ENCODE results near the gene ASB11.
"Not testable (repeated sequence)": the region's sequence is repeated elsewhere in the genome, so short reads cannot be mapped to it uniquely, and the experiment has no call there.

The ASB11 gene

DNA sequence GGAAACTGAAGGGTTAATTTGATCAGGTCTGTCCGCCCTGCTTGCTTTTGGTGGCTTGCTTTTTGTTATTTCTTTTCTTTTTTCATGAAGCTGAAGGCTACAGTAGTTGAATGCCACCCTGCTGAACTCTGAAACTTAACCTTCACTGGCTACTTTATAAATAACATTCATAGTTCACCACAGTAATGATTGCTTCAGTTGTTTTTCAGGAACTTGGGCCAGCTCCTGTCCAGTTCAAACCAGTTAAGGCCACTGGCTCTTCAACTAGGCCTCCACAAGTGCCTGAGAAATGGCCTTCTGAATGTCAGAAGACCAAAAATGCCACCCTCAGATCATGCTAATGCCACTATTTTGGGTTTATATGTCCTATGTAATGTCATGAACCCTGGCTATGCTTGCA is 37.8 kb downstream of the ASB11 start:
- peaks cover 3% of the 10 kb centered on the region for H3K27me3 Mint-ChIP-seq (ENCODE audit: low read depth)
- no peak overlapping the region for H3K27ac Mint-ChIP-seq
- H3K4me3 Mint-ChIP-seq = no peak overlapping the region
- H3K9me3 Mint-ChIP-seq = no peaks in the 10 kb centered on the region
- H3K36me3 Mint-ChIP-seq (ENCODE audit: low read depth) = no peaks in the 10 kb centered on the region
- H3K4me1 Mint-ChIP-seq (ENCODE audit: low read depth) = no peaks in the 10 kb centered on the region

DNA sequence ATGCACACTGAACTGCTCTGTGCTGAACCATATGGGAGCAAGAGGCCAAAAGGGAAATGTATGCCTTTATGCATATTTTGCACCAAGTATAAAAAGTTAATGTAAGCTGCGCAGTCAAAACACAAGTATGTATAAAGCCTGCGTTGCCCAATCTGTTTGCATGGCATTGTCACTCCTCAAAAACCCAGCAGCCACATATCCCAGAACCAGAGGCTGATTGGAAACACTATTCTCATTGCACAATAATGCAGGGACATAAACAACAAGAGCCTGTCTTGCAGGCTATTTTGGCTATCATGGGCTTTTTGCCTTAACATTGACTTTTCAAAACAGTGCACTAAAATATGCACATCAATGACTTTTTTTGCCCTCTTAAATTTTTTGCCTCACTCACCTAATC is 40.5 kb downstream of the ASB11 start:
- H3K4me1 Mint-ChIP-seq (ENCODE audit: low read depth) = peaks cover 1% of the 10 kb centered on the region
- no peak overlapping the region for H3K4me3 Mint-ChIP-seq
- no peaks in the 10 kb centered on the region for H3K36me3 Mint-ChIP-seq (ENCODE audit: low read depth)
- H3K27ac Mint-ChIP-seq = no peak overlapping the region
- H3K27me3 Mint-ChIP-seq (ENCODE audit: low read depth) = peaks cover 3% of the 10 kb centered on the region
- no peaks in the 10 kb centered on the region for H3K9me3 Mint-ChIP-seq

DNA sequence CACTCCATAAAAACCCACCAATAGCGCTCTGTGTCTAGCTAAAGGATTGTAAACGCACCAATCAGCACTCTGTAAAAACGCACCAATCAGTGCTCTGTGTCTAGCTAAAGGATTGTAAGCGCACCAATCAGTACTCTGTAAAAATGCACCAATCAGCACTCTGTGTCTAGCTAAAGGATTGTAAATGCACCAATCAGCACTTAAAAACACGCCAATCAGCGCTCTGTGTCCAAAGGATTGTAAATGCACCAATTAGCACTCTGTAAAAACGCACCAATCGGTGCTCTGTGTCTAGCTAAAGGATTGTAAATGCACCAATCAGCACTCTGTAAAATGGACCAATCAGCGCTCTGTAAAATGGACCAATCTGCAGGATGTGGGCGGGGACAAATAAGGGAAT is 42.2 kb downstream of the ASB11 start:
- not testable (repeated sequence) for H3K27me3 Mint-ChIP-seq (ENCODE audit: low read depth); H3K36me3 Mint-ChIP-seq (ENCODE audit: low read depth)

DNA sequence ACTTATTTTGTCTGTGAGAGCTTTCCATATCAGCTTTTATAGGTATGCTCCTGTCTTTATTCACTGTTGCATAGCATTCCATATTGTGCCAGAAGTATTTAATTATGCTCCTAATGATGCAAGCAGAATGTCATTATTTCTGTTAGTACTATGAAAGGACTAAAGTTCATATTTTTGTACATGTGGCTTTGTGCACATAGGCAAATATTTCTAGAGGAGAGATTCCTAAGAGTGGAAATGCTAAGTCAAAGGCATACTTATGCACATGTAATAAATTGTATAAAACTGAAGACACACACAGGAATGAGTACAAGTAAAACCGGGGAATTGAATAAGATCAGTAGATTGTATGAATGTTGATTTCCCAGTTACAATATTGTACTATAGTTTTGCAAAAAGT is 43.7 kb downstream of the ASB11 start:
- Mint-ChIP-seq H3K4me3 (no peak overlapping the region), H3K27me3 (ENCODE audit: low read depth) (peaks cover 3% of the 10 kb centered on the region), H3K9me3 (no peaks in the 10 kb centered on the region), H3K27ac (no peak overlapping the region), H3K36me3 (ENCODE audit: low read depth) (no peaks in the 10 kb centered on the region), H3K4me1 (ENCODE audit: low read depth) (peaks cover 5% of the 10 kb centered on the region)

More for the DNA sequence above, 42.2 kb downstream of the ASB11 start:
- not testable (repeated sequence) for H3K27ac Mint-ChIP-seq; H3K9me3 Mint-ChIP-seq; H3K4me3 Mint-ChIP-seq; H3K4me1 Mint-ChIP-seq (ENCODE audit: low read depth)

DNA sequence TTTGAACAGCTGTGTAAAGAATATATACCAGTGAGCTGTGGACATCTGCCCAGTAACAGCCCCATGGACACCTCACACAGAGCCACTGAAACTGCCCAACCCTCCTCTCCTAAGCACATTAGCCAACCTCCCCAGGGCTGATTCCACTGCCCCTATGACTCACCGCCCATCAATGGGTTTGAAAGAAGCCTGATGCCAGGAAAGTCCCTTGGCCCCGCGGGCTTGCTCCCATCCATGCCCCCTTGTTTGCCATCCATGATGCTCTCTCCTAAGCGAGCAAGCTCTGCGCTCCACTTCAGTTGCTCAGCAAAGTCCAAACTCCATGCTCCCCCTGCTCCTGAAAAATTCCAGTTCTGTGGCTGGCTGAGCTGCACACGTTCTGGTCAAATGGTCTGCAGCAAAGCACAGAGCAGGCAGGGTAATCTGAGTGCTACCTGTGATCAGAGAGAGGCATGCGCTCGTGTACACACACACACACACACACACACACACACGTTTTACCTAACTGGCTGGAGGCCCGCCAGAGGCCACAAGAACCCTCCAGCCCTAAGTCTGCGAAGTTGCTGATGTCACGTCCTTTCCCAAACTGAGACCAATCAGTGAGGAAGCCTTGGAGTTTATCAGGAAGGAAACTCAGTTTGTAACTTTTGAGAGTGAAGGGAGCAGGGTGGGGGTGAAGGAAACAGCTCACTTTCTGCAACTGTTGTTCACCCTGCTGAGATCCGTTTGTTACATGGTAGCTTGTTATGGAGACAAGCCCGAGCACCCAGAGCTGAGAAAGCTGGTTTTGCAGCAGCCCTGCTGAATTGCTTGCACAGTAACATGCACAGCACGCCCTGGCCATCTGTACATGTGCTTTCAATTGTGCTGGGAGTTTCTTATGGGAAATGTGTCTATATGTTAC is 45.6 kb downstream of the ASB11 start, which contains the start of gene ASB9:
TSS of gene ASB9 (minus strand) at position 466 of the 904 bp plus-strand sequence. CDS start at position 257, 209 bp downstream.
- H3K4me3 Mint-ChIP-seq = peak within 1 kb of the TSS; percentile 59
- no peaks in the 10 kb centered on the region for H3K9me3 Mint-ChIP-seq
- peaks cover 5% of the 10 kb centered on the region for H3K4me1 Mint-ChIP-seq (ENCODE audit: low read depth)
- H3K27me3 Mint-ChIP-seq (ENCODE audit: low read depth) = no peaks in the 10 kb centered on the region
- no peak within 1 kb of the TSS for H3K27ac Mint-ChIP-seq
- H3K36me3 Mint-ChIP-seq (ENCODE audit: low read depth) = no peaks in the 10 kb centered on the region

DNA sequence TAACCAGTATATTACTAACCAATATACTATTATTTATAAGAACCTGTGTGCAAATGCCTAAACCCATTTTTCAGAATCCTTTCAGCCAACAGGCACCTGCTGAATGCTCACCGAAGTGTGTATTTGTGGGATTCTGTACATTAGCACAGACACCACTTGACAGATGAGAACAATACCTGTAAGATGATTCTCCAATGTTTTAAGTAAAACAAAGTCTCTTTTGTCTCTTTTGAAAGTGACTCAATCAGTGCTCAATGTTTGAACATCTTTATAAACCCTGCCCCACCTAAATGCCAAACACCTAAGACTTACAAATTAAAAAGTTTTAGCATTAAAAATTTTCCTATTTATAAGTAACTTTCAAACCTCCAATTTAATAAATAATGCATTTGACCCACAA is 46.3 kb downstream of the ASB11 start:
- H3K27ac Mint-ChIP-seq = no peak overlapping the region
- H3K4me1 Mint-ChIP-seq (ENCODE audit: low read depth) = peaks cover 5% of the 10 kb centered on the region
- no peaks in the 10 kb centered on the region for H3K36me3 Mint-ChIP-seq (ENCODE audit: low read depth)
- no peak overlapping the region for H3K4me3 Mint-ChIP-seq
- H3K9me3 Mint-ChIP-seq = no peaks in the 10 kb centered on the region
- H3K27me3 Mint-ChIP-seq (ENCODE audit: low read depth) = no peaks in the 10 kb centered on the region

DNA sequence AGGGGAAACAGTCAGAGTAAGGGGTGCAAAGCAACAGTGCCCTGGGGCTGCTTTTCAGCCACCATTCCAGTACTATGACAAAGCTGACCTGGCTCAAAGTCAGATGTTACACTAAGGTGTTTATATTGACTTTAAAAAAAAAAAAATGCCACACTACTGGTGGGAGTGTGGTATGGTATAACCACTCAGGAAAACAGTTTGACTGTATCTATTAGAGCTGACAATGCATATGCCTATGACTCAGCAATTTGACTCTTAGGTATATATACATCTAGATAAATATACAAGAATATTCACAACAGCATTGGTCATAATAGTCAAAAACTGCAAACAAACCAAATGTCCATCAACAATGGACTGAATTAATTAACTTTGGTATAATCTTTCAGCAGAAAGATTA is 60.6 kb downstream of the ASB11 start:
- Mint-ChIP-seq H3K4me1 (ENCODE audit: low read depth) (no peaks in the 10 kb centered on the region), H3K36me3 (ENCODE audit: low read depth) (no peaks in the 10 kb centered on the region), H3K27me3 (ENCODE audit: low read depth) (no peaks in the 10 kb centered on the region), H3K9me3 (no peaks in the 10 kb centered on the region), H3K4me3 (no peak overlapping the region), H3K27ac (no peak overlapping the region)

DNA sequence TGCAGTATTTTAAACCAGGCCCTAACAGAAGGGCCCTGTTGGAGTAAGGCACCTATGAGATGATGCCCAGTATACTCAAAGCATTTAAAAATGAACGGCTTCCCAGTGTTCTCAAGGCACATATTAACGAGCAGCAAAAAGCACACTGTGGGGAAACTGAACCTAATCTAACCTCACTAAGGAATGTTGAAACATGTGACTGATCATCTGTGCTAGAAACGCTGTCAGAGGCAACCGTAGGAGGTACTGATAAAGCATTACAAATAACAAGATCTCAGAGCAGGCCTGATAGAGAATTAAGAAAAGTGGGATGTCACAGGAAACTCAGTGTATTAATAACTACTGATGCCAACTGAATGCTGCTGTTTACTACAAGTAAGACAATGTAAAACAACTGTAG is 69.5 kb downstream of the ASB11 start:
- Mint-ChIP-seq H3K4me3 (no peak overlapping the region), H3K4me1 (ENCODE audit: low read depth) (no peaks in the 10 kb centered on the region), H3K9me3 (no peaks in the 10 kb centered on the region), H3K36me3 (ENCODE audit: low read depth) (no peaks in the 10 kb centered on the region), H3K27me3 (ENCODE audit: low read depth) (no peaks in the 10 kb centered on the region), H3K27ac (no peak overlapping the region)

DNA sequence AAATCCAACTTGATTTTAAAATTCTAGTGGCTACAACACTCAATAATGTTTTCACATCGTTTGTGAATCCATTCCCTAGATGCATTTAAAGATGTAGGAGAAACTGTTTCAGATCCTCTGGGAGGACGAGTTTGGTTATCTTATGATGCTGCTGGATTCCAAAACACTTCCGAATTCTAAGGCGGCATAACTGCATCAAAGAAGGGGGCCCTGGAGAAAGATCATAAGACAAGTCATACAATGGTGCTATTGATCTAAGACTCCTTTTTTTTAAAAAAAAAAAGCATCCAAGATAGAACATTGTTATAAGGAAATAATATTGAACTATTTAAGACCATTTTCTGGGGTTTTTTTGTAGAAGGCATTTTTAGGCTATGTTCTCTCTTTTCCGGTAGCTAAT is 71.0 kb downstream of the ASB11 start:
- Mint-ChIP-seq H3K27me3 (ENCODE audit: low read depth) (no peaks in the 10 kb centered on the region), H3K9me3 (no peaks in the 10 kb centered on the region), H3K4me1 (ENCODE audit: low read depth) (no peaks in the 10 kb centered on the region), H3K4me3 (no peak overlapping the region), H3K36me3 (ENCODE audit: low read depth) (no peaks in the 10 kb centered on the region), H3K27ac (no peak overlapping the region)

DNA sequence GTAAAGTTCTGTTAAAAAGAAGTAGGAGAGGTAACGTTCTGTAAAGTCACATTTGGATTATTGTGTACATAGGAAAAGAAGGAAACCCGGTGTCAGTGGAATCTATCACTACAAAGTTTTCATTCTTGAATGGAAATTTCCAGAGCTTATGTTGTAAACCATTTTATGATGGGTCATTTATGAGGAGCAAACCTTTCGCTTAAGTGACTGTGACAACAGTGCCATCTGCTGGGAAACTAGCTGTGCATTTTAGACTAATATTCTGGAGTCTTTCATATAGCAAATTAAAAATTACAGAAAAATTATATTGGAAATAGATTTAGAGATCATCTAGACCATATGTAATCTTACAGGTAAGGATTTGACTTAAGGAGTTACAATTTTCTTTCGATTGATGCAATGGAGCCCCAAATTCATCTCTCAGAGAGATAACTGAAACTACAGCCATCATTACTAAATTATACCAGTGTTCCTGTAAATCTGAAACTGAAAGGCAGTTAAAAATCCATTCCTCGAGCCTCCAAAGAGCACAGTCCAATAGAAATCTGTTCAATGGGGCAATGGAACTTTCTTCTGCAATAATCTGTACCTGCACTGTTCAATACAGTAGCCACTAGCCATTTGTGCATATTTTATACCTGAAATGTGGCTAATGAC is 72.4 kb downstream of the ASB11 start:
- Mint-ChIP-seq H3K27ac (no peak overlapping the region), H3K36me3 (ENCODE audit: low read depth) (no peaks in the 10 kb centered on the region), H3K4me3 (no peak overlapping the region), H3K4me1 (ENCODE audit: low read depth) (no peaks in the 10 kb centered on the region), H3K9me3 (no peaks in the 10 kb centered on the region), H3K27me3 (ENCODE audit: low read depth) (no peaks in the 10 kb centered on the region)

DNA sequence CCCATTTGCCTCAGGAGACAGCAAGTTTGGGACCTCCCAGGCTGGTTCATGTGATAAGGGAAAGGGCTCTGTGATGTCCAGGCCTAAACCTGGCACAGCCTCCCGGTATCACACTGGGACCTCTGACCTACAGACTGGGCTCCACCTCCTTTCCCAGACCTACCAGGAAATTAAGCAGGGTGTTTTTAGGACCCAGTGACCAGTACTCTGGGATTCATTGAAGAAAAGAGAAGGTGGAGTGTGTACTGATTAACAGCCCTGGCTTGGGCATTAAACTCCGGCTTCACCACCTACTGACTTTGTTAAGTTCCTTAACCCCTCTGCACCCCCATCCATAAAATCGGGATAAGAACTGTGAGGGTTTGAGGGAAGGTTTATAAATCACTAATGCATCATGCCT is 74.1 kb downstream of the ASB11 start:
- Mint-ChIP-seq H3K27ac (no peak overlapping the region), H3K4me3 (no peak overlapping the region), H3K4me1 (ENCODE audit: low read depth) (no peaks in the 10 kb centered on the region), H3K36me3 (ENCODE audit: low read depth) (no peaks in the 10 kb centered on the region), H3K9me3 (peaks cover 3% of the 10 kb centered on the region), H3K27me3 (ENCODE audit: low read depth) (peaks cover 8% of the 10 kb centered on the region)

DNA sequence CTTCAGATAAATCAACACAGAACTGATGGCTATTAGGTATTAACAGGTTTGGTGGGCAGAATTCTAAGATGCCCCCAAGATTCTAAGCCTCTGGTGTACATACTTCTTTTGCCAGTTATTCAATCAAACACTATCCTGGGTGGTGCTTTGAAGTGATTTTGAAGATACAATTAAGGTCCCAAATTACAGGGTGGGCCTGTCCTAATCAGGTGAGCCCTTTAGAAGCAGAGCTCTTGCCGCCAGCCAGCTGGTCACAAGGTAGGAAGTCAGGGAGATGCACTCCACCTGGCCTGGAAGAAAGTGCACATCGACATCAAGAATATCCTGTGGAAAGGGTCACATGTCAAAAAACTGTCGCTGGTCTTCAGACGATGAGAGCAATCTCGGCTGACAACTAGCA is 75.0 kb downstream of the ASB11 start:
- Mint-ChIP-seq H3K36me3 (ENCODE audit: low read depth) (no peaks in the 10 kb centered on the region), H3K9me3 (peaks cover 3% of the 10 kb centered on the region), H3K4me3 (no peak overlapping the region), H3K27ac (no peak overlapping the region), H3K4me1 (ENCODE audit: low read depth) (no peaks in the 10 kb centered on the region), H3K27me3 (ENCODE audit: low read depth) (peaks cover 9% of the 10 kb centered on the region)

DNA sequence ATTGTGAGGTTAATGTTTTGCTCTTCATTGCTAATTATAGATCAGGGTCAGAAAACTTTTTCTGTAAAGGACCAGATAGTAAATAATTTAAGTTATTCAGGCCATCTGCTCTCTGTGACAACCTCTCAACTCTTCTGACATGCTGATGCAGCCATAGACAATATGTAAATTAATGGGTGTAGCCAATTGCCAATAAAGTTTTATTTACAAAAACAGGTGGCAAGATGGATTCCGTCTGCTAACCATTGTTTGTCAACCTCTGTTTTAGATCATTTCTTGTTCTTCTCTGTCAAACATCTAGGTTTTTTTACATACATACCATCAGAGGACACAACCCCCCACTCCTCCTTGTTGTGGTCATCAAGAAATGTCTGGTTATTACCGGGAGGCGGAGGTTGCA is 79.3 kb downstream of the ASB11 start:
- H3K9me3 Mint-ChIP-seq = peaks cover 3% of the 10 kb centered on the region
- H3K4me1 Mint-ChIP-seq (ENCODE audit: low read depth) = no peaks in the 10 kb centered on the region
- peaks cover 16% of the 10 kb centered on the region for H3K27me3 Mint-ChIP-seq (ENCODE audit: low read depth)
- H3K36me3 Mint-ChIP-seq (ENCODE audit: low read depth) = no peaks in the 10 kb centered on the region
- H3K4me3 Mint-ChIP-seq = no peak overlapping the region
- H3K27ac Mint-ChIP-seq = no peak overlapping the region

DNA sequence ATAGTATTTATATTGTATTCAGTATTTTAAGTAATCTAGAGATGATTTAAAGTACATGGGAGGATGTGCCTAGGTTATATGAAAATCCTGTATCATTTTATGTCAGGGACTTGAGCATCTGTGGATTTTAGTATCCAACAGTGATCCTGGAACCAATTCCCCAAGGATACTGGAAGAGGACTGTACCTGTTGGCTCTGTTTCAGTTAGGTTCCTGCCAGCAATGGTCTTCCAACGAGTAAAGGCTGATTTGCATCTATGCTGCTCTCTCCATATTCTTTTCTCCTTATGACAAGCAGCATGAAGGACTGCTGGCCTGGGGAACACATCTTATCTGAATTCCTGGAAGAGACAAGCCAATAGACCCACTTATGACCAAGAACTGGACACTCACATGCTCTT is 80.4 kb downstream of the ASB11 start:
- Mint-ChIP-seq H3K4me1 (ENCODE audit: low read depth) (no peaks in the 10 kb centered on the region), H3K9me3 (peaks cover 3% of the 10 kb centered on the region), H3K36me3 (ENCODE audit: low read depth) (no peaks in the 10 kb centered on the region), H3K27me3 (ENCODE audit: low read depth) (peaks cover 16% of the 10 kb centered on the region), H3K4me3 (no peak overlapping the region), H3K27ac (no peak overlapping the region)

DNA sequence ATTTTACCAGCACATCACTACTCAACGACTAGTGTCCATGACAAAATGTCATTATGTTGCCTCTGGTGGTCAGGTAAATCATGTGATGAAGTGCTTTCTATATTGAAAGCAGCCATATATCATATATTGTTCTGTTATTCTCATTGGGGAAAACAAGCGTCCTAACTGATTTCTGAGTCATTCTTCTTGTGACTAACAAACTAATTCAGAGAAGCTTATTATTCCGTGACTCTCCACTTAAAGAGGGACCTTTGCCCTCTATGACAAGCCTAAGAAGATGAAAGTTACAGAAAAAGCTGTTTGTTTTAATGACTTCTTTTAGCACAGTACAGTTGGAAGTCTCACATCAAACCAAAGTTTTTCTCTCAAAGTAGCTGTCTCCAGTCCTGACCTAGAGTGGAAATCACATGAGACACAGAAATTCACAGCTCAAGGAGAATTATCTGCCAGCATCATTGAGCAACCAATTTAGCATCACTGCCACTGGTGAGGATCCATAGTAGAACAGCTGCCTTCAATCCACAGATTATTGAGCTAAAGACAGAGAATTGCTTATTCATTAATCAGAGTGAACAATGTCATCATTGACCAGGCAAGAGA is 81.9 kb downstream of the ASB11 start:
- no peaks in the 10 kb centered on the region for H3K36me3 Mint-ChIP-seq (ENCODE audit: low read depth)
- no peak overlapping the region for H3K27ac Mint-ChIP-seq
- peaks cover 16% of the 10 kb centered on the region for H3K27me3 Mint-ChIP-seq (ENCODE audit: low read depth)
- H3K4me1 Mint-ChIP-seq (ENCODE audit: low read depth) = no peaks in the 10 kb centered on the region
- H3K9me3 Mint-ChIP-seq = peaks cover 3% of the 10 kb centered on the region
- no peak overlapping the region for H3K4me3 Mint-ChIP-seq
